ENCODE data around the gene SMIM30. TPM values are rescaled to one million over a fixed set of nuclear protein-coding genes. Genes with fewer than 3 reads are reported as not detected.

Gene SMIM30
- total and polyA plus RNA-seq, 8 donors: 12.4 to 50.8 (median 22.5) TPM

- Histone ChIP-seq H3K27ac (no peak overlapping the region), H3K4me3 (no peak overlapping the region), H3K9me3 (no peaks in the 10 kb centered on the region), H3K27me3 (no peaks in the 10 kb centered on the region), H3K4me1 (no peaks in the 10 kb centered on the region), H3K36me3 (no peaks in the 10 kb centered on the region)
- no peak for TF ChIP-seq CTCF (IDR thresholded peaks at IDR 0.05)
- intact Hi-C loops (cut with DNase I): no loop called here
- no peak for FAIRE-seq
- no peak for ATAC-seq
- no peak for DNase-seq
- 68 to 81% methylated on average over 4 of the region's 4 CpGs for WGBS, 2 donors
These were observed 22.6 kb upstream of the SMIM30 start for GRCh38 chr7:113140956-113141355.

- H3K27me3 ChIP-seq: no peaks in the 10 kb centered on the region
- WGBS, 2 donors: 60% methylated on average over 2 of the region's 2 CpGs
- H3K4me3 ChIP-seq: no peak overlapping the region
- no peak for DNase-seq
- H3K9me3 ChIP-seq: no peaks in the 10 kb centered on the region
- intact Hi-C loops (cut with DNase I): no loop called here
- H3K27ac ChIP-seq: no peak overlapping the region
- ATAC-seq: no peak
- no peak for FAIRE-seq
- no peaks in the 10 kb centered on the region for H3K4me1 ChIP-seq
- TF ChIP-seq CTCF (IDR thresholded peaks at IDR 0.05): no peak
- H3K36me3 ChIP-seq: no peaks in the 10 kb centered on the region
These were observed 18.9 kb upstream of the SMIM30 start for GRCh38 chr7:113137241-113137640.

GRCh38 chr7:113134025-113134424 lies 15.7 kb upstream of the SMIM30 start:
- Histone ChIP-seq H3K27ac (no peak overlapping the region), H3K9me3 (no peaks in the 10 kb centered on the region), H3K4me1 (no peaks in the 10 kb centered on the region), H3K36me3 (no peaks in the 10 kb centered on the region), H3K27me3 (no peaks in the 10 kb centered on the region), H3K4me3 (no peak overlapping the region)
- DNase-seq (no peak), FAIRE-seq (no peak), ATAC-seq (no peak)
- intact Hi-C loops (cut with DNase I): no loop called here
- no peak for TF ChIP-seq CTCF (IDR thresholded peaks at IDR 0.05)
- WGBS, 2 donors: 63 to 70% methylated on average over 1 of the region's 1 CpG

GRCh38 chr7:113131367-113131766 lies 13.0 kb upstream of the SMIM30 start:
- H3K27me3 ChIP-seq: no peaks in the 10 kb centered on the region
- no peaks in the 10 kb centered on the region for H3K4me1 ChIP-seq
- ATAC-seq: no peak
- TF ChIP-seq CTCF (IDR thresholded peaks at IDR 0.05): no peak
- H3K27ac ChIP-seq: no peak overlapping the region
- no peaks in the 10 kb centered on the region for H3K9me3 ChIP-seq
- no peak for FAIRE-seq
- intact Hi-C loops (cut with DNase I): no loop called here
- no peak for DNase-seq
- no peak overlapping the region for H3K4me3 ChIP-seq
- H3K36me3 ChIP-seq: no peaks in the 10 kb centered on the region
- WGBS, 2 donors: 60 to 66% methylated on average over 2 of the region's 2 CpGs

DNA sequence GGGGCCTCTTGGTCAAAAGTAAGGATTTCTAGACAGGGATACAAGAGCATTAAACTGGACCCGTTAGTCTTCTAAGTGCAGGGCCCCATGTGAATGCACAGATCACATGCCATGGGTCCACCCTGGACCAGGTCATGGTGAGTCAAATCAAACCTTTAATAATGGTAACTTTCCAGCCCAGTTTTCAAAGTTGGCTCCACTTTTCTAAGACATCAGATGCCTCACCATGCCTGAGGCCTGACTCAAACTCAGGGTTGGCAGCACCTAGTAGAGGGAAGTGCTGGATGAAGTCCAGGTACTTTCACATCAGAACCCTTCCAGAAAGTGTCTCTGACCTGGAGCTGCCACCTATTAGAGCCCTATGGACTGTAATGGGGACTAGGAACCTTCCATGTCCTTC lies 9.7 kb upstream of the SMIM30 start:
- no peak for TF ChIP-seq CTCF (IDR thresholded peaks at IDR 0.05)

More for the DNA sequence above, 9.7 kb upstream of the SMIM30 start:
- DNase-seq: no peak
- H3K27ac ChIP-seq: no peak overlapping the region
- H3K4me1 ChIP-seq: no peaks in the 10 kb centered on the region
- no peaks in the 10 kb centered on the region for H3K36me3 ChIP-seq
- intact Hi-C loops (cut with DNase I): no loop called here
- no peak for FAIRE-seq
- no peak overlapping the region for H3K4me3 ChIP-seq
- no peaks in the 10 kb centered on the region for H3K27me3 ChIP-seq
- WGBS, 2 donors: 87 to 100% methylated on average over 1 of the region's 1 CpG
- no peak for ATAC-seq
- no peaks in the 10 kb centered on the region for H3K9me3 ChIP-seq

Measured in pancreas (tissue), 10 donors.